Liver (tissue), 9 donors: ENCODE measurements around the gene DEPDC5. TPM values are rescaled to one million over a fixed set of nuclear protein-coding genes. Genes with fewer than 3 reads are reported as not detected.

ENCODE experiments used
- DNase-seq: peaks from one replicate; pipeline ENCODE4 v3.0.0-alpha.2; 2017; ENCODE audit warnings: low spot score
- H3K27ac ChIP-seq, 2 donors: one replicate each; pipeline ENCODE4 v1.7.0; 2013; ENCODE audit warnings: inconsistent platforms in 2 of 2, low read length in 2 of 2, control low read depth in 1 of 2, low read depth in 1 of 2, mild to moderate bottlenecking in 1 of 2
- H3K27me3 ChIP-seq, 4 donors: one replicate each; pipeline versions ENCODE4 v1.6.1 to v1.7.0; 2013; ENCODE audit warnings: low read length in 3 of 4, inconsistent platforms in 1 of 4, mild to moderate bottlenecking in 1 of 4, moderate library complexity in 1 of 4; ENCODE audit not compliant: control insufficient read depth in 4 of 4, insufficient read depth in 4 of 4
- H3K36me3 ChIP-seq, 4 donors: one replicate each; pipeline versions ENCODE4 v1.6.1 to v1.7.0; 2013; ENCODE audit warnings: low read length in 3 of 4, mild to moderate bottlenecking in 3 of 4, low read depth in 1 of 4, moderate library complexity in 1 of 4; ENCODE audit not compliant: control insufficient read depth in 4 of 4, insufficient read depth in 3 of 4
- H3K4me1 ChIP-seq, 4 donors: one replicate each; pipeline versions ENCODE4 v1.6.1 to v1.7.0; 2013; ENCODE audit warnings: low read length in 3 of 4, mild to moderate bottlenecking in 3 of 4, moderate library complexity in 1 of 4; ENCODE audit not compliant: control insufficient read depth in 4 of 4, insufficient read depth in 4 of 4
- H3K4me3 ChIP-seq, 3 donors: one replicate each; pipeline versions ENCODE4 v1.6.1 to v1.7.0; 2013; ENCODE audit warnings: low read length in 3 of 3, control low read depth in 1 of 3, low read depth in 1 of 3, mild to moderate bottlenecking in 1 of 3
- H3K9ac ChIP-seq, 2 donors: one replicate each; pipeline ENCODE4 v1.7.0; 2013; ENCODE audit warnings: low read length in 2 of 2, mild to moderate bottlenecking in 2 of 2, moderate library complexity in 2 of 2, control low read depth in 1 of 2, low read depth in 1 of 2
- H3K9me3 ChIP-seq, 4 donors: one replicate each; pipeline versions ENCODE4 v1.6.1 to v1.7.0; 2013; ENCODE audit warnings: low read length in 3 of 4; ENCODE audit not compliant: control insufficient read depth in 4 of 4
- EGR1 ChIP-seq, 2 donors: IDR thresholded peaks; 2 replicates each; pipeline ENCODE4 v1.6.1; 2016 to 2018; ENCODE audit warnings: antibody characterized with exemption in 2 of 2, low read depth in 2 of 2
- FOXA1 ChIP-seq: IDR thresholded peaks from 2 replicates; pipeline ENCODE4 v1.6.1; 2016; ENCODE audit warnings: antibody characterized with exemption
- GABPA ChIP-seq, 2 donors: IDR thresholded peaks in 1 of 2; conservative IDR thresholded peaks in 1 of 2; 2 replicates each; pipeline ENCODE4 v1.6.1; 2016; ENCODE audit warnings: antibody characterized with exemption in 2 of 2, mild to moderate bottlenecking in 1 of 2, moderate library complexity in 1 of 2
- HNF4A ChIP-seq, 2 donors: conservative IDR thresholded peaks; 2 replicates each; pipeline ENCODE4 v1.6.1; 2016; ENCODE audit warnings: antibody characterized with exemption in 2 of 2, mild to moderate bottlenecking in 2 of 2
- HNF4G ChIP-seq: IDR thresholded peaks from 2 replicates; pipeline ENCODE4 v1.6.1; 2016; ENCODE audit warnings: antibody characterized with exemption
- JUND ChIP-seq, 2 donors: IDR thresholded peaks; 2 replicates each; pipeline ENCODE4 v1.6.1; 2016; ENCODE audit warnings: antibody characterized with exemption in 2 of 2
- RAD21 ChIP-seq, 2 donors: IDR thresholded peaks; 2 replicates each; pipeline ENCODE4 v1.6.1; 2016; ENCODE audit warnings: antibody characterized with exemption in 2 of 2, mild to moderate bottlenecking in 2 of 2
- RXRA ChIP-seq, 2 donors: IDR thresholded peaks; 2 replicates each; pipeline ENCODE4 v1.6.1; 2017 to 2018; ENCODE audit warnings: antibody characterized with exemption in 2 of 2, mild to moderate bottlenecking in 1 of 2
- TAF1 ChIP-seq: conservative IDR thresholded peaks from 2 replicates; pipeline ENCODE4 v1.6.1; 2016; ENCODE audit warnings: antibody characterized with exemption, mild to moderate bottlenecking
- YY1 ChIP-seq: IDR thresholded peaks from 2 replicates; pipeline ENCODE4 v1.6.1; 2016; ENCODE audit warnings: antibody characterized with exemption, mild to moderate bottlenecking
- WGBS: extraction: QIAGEN DNeasy Blood & Tissue Kit; methylation state at CpG from one replicate; pipeline ENCODE4 v1.1.7; 2013; 5-methylcytosine and 5-hydroxymethylcytosine counted together
- polyA plus RNA-seq, 2 donors: library from polyadenylated mRNA; stranded (reverse) in 1 of 2; unstranded in 1 of 2; fragments of 200-250 nt in 1 of 2; fragments of >200 nt in 1 of 2; fragmentation: Nextera tagmentation in 1 of 2; extraction: Ambion mirVana in 1 of 2; gene quantifications; one replicate each; pipeline versions ENCODE4 v1.2.1 to v1.2.3, GENCODE V29; 2013 to 2015
- total RNA-seq, 2 donors: library from RNA; depleted of rRNA; stranded (reverse); fragments of >200 nt; gene quantifications; one replicate each; pipeline ENCODE4 v1.2.3, GENCODE V29; 2014
- TF ChIP-seq, protein P1 (sequence below): IDR thresholded peaks from 2 replicates; pipeline ENCODE4 v1.6.1; 2016; ENCODE audit warnings: antibody characterized with exemption
- TF ChIP-seq, protein P2 (sequence below): IDR thresholded peaks from 2 replicates; pipeline ENCODE4 v1.6.1; 2016; ENCODE audit warnings: antibody characterized with exemption, mild to moderate bottlenecking
- TF ChIP-seq, protein P3 (sequence below): IDR thresholded peaks from 2 replicates; pipeline ENCODE4 v1.6.1; 2016; ENCODE audit warnings: antibody characterized with exemption
- TF ChIP-seq, protein P4 (sequence below): IDR thresholded peaks from 2 replicates; pipeline ENCODE4 v1.6.1; 2016; ENCODE audit warnings: antibody characterized with exemption
- TF ChIP-seq, protein P5 (sequence below): fragments of 150-350 bp; IDR thresholded peaks from 2 replicates; pipeline ENCODE4 v1.5.1; 2017; ENCODE audit warnings: improper control_type of control experiment, low read depth, low read length; ENCODE audit not compliant: missing input control
- donor health status: healthy.
- donor health status: healthy.
- donor health status: healthy.
- donor health status: healthy.
- donor health status: healthy.

Gene DEPDC5
- total and polyA plus RNA-seq, 4 donors: 5.5 to 19.4 (median 12.6) TPM

DNA sequence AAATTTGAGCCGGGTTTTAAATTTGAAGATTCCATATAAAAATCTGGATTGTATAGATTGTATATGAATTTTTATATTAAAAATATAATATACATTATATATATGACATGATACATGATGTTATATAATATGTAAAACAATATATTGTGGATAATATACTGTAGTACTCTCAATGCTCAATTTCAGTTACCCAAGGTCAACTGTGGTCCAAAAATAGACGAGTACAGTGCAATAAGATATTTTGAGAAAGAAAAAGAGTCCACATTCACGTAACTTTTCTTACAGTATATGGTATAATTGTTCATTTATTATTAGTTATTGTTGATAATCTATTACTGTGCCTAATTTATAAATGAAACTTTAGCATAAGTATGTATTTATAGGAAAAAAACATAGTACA lies 96.3 kb downstream of the DEPDC5 start:
- Histone ChIP-seq H3K9me3 (no peaks in the 10 kb centered on the region), H3K27ac (no peak overlapping the region), H3K4me1 (no peaks in the 10 kb centered on the region), H3K4me3 (no peak overlapping the region), H3K9ac (no peak overlapping the region), H3K27me3 (no peaks in the 10 kb centered on the region), H3K36me3 (peaks cover 10 to 62% (median 45%) of the 10 kb centered on the region in 4 donors)
- TF ChIP-seq JUND (IDR thresholded peaks at IDR 0.05): no peak
- no peak for TF ChIP-seq RAD21 (IDR thresholded peaks at IDR 0.05)
- no peak for TF ChIP-seq GABPA (IDR thresholded peaks at IDR 0.05 in 1 of 2, conservative IDR thresholded peaks at IDR 0.05 in 1 of 2)
- TF ChIP-seq FOXA1: no peak
- no peak for TF ChIP-seq YY1
- TF ChIP-seq EGR1 (IDR thresholded peaks at IDR 0.05; ENCODE audit: low read depth in 2 of 2): no peak
- no peak for TF ChIP-seq RXRA (IDR thresholded peaks at IDR 0.05)
- DNase-seq: no peak
- WGBS: 96% methylated on average over 3 of the region's 3 CpGs

DNA sequence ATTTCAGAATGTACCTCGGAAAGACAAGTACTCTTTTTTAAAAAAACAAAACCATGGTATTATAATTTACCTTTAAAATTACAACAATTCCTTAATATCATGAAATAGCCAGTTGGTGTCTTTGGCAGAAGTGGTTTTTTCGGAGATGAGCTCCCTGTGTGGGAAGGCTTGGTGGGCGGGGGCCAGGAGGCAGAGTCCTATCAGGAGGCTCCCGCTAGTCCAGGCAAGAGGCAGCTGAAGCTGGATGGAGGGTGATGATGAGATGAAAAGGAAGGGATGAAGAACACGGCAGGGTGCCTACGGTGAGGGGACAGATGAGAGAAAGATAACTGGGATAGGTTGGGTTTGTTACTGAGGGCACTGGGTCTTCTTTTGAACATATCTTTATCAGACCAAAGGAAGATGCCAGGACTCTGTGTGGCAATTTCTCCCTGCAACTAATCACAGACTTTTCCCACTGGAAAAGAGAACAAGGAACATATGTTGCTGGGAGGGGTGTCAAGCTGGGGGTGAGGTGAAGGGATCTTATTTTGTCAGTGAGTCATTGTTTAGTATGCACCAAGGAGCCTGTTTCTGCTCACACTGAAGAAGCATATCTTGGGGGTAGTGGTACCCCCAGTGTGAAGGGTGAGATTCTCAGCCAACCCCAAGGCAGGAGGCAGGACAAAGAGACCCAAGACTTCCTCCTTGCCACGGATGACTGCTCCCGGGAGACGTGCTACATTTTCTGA lies 99.0 kb downstream of the DEPDC5 start:
- H3K27ac ChIP-seq: no peak overlapping the region
- H3K36me3 ChIP-seq: peaks cover 4 to 52% (median 29%) of the 10 kb centered on the region in 4 donors
- WGBS: 97% methylated on average over 9 of the region's 9 CpGs

DNA sequence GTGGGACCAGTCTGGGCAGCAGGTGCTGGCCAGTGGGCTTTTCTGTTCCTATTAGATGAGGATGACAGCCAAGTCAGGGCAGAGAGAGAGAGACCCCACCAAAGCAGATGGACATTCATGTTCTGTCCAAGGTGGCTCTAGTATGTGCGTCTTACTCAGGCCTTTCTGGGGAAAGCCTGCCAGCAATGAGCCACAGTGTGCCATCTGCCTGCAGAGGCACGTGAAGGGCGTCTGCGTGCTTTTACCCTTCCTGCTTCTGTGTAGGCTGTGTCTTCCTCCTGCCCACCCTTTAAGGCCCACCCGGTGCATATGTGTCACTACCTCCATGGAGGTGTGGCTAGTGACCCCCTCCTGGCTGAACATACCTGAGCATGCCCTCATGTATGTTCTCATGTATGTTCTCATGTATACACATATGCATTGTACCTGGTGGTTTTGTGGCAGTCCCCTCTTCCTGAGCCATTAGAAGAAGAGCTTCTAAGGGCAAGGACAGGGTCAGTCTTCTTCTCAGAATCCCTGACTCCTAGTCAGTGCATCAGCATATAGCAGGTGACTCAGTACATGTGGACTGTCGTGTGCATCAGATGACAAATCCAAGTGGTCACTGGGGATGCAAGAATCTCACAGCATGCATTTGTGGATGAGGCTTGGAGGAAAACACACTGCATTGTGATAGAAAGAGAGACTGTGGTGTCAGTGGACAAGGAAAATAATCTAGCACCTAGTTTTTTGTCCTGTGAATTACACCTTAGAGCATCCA lies 100.1 kb downstream of the DEPDC5 start:
- H3K4me3 ChIP-seq: no peak overlapping the region
- no peak for DNase-seq
- no peaks in the 10 kb centered on the region for H3K27me3 ChIP-seq
- H3K9me3 ChIP-seq: no peaks in the 10 kb centered on the region
- 95% methylated on average over 6 of the region's 6 CpGs for WGBS
- H3K27ac ChIP-seq: no peak overlapping the region
- no peak overlapping the region for H3K9ac ChIP-seq
- peaks cover 3 to 44% (median 23%) of the 10 kb centered on the region in 4 donors for H3K36me3 ChIP-seq
- no peak for TF ChIP-seq FOXA1
- TF ChIP-seq JUND (IDR thresholded peaks at IDR 0.05): no peak
- TF ChIP-seq RAD21 (IDR thresholded peaks at IDR 0.05): no peak
- TF ChIP-seq EGR1 (IDR thresholded peaks at IDR 0.05; ENCODE audit: low read depth in 2 of 2): no peak
- TF ChIP-seq, protein P1, sequence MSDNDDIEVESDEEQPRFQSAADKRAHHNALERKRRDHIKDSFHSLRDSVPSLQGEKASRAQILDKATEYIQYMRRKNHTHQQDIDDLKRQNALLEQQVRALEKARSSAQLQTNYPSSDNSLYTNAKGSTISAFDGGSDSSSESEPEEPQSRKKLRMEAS: no peak
- no peak for TF ChIP-seq HNF4G
- no peak for TF ChIP-seq TAF1
- TF ChIP-seq GABPA (IDR thresholded peaks at IDR 0.05 in 1 of 2, conservative IDR thresholded peaks at IDR 0.05 in 1 of 2): no peak
- TF ChIP-seq HNF4A (conservative IDR thresholded peaks at IDR 0.05): no peak
- TF ChIP-seq, protein P2, sequence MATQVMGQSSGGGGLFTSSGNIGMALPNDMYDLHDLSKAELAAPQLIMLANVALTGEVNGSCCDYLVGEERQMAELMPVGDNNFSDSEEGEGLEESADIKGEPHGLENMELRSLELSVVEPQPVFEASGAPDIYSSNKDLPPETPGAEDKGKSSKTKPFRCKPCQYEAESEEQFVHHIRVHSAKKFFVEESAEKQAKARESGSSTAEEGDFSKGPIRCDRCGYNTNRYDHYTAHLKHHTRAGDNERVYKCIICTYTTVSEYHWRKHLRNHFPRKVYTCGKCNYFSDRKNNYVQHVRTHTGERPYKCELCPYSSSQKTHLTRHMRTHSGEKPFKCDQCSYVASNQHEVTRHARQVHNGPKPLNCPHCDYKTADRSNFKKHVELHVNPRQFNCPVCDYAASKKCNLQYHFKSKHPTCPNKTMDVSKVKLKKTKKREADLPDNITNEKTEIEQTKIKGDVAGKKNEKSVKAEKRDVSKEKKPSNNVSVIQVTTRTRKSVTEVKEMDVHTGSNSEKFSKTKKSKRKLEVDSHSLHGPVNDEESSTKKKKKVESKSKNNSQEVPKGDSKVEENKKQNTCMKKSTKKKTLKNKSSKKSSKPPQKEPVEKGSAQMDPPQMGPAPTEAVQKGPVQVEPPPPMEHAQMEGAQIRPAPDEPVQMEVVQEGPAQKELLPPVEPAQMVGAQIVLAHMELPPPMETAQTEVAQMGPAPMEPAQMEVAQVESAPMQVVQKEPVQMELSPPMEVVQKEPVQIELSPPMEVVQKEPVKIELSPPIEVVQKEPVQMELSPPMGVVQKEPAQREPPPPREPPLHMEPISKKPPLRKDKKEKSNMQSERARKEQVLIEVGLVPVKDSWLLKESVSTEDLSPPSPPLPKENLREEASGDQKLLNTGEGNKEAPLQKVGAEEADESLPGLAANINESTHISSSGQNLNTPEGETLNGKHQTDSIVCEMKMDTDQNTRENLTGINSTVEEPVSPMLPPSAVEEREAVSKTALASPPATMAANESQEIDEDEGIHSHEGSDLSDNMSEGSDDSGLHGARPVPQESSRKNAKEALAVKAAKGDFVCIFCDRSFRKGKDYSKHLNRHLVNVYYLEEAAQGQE: no peak
- TF ChIP-seq, protein P3, sequence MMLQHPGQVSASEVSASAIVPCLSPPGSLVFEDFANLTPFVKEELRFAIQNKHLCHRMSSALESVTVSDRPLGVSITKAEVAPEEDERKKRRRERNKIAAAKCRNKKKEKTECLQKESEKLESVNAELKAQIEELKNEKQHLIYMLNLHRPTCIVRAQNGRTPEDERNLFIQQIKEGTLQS: no peak
- TF ChIP-seq, protein P4, sequence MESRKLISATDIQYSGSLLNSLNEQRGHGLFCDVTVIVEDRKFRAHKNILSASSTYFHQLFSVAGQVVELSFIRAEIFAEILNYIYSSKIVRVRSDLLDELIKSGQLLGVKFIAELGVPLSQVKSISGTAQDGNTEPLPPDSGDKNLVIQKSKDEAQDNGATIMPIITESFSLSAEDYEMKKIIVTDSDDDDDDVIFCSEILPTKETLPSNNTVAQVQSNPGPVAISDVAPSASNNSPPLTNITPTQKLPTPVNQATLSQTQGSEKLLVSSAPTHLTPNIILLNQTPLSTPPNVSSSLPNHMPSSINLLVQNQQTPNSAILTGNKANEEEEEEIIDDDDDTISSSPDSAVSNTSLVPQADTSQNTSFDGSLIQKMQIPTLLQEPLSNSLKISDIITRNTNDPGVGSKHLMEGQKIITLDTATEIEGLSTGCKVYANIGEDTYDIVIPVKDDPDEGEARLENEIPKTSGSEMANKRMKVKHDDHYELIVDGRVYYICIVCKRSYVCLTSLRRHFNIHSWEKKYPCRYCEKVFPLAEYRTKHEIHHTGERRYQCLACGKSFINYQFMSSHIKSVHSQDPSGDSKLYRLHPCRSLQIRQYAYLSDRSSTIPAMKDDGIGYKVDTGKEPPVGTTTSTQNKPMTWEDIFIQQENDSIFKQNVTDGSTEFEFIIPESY: no peak
- no peaks in the 10 kb centered on the region for H3K4me1 ChIP-seq

More for the DNA sequence above, 99.0 kb downstream of the DEPDC5 start:
- Histone ChIP-seq H3K9ac (no peak overlapping the region), H3K27me3 (no peaks in the 10 kb centered on the region), H3K4me3 (no peak overlapping the region), H3K4me1 (no peaks in the 10 kb centered on the region), H3K9me3 (no peaks in the 10 kb centered on the region)
- no peak for DNase-seq
- TF ChIP-seq, protein P5, sequence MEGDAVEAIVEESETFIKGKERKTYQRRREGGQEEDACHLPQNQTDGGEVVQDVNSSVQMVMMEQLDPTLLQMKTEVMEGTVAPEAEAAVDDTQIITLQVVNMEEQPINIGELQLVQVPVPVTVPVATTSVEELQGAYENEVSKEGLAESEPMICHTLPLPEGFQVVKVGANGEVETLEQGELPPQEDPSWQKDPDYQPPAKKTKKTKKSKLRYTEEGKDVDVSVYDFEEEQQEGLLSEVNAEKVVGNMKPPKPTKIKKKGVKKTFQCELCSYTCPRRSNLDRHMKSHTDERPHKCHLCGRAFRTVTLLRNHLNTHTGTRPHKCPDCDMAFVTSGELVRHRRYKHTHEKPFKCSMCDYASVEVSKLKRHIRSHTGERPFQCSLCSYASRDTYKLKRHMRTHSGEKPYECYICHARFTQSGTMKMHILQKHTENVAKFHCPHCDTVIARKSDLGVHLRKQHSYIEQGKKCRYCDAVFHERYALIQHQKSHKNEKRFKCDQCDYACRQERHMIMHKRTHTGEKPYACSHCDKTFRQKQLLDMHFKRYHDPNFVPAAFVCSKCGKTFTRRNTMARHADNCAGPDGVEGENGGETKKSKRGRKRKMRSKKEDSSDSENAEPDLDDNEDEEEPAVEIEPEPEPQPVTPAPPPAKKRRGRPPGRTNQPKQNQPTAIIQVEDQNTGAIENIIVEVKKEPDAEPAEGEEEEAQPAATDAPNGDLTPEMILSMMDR: no peak
- TF ChIP-seq FOXA1: no peak
